Gastrocnemius medialis (tissue), 4 donors: ENCODE results near the gene SCGB1D4. TPM values are rescaled to one million over a fixed set of nuclear protein-coding genes. Genes with fewer than 3 reads are reported as not detected.

Source experiments
- ATAC-seq, 2 donors: fragments of 150-250 bp; one replicate each; pipeline ENCODE4 v1.9.1; 2016
- DNase-seq, 2 donors: peaks; one replicate each; pipeline ENCODE4 v3.0.0-alpha.2; 2019
- H3K27ac ChIP-seq, 4 donors: fragments of 200-600 bp; sonication (generic); 1 replicate in 1 of 4; 2 replicates in 3 of 4; pipeline ENCODE4 v1.5.1; 2016 to 2018; ENCODE audit warnings: mild to moderate bottlenecking in 2 of 4, moderate library complexity in 1 of 4
- H3K27me3 ChIP-seq, 3 donors: fragments of 200-600 bp; sonication (generic) in 2 of 3; 1 replicate in 1 of 3; 2 replicates in 2 of 3; pipeline versions ENCODE4 v1.5.1 to v1.6.0; 2016 to 2019; ENCODE audit warnings: mild to moderate bottlenecking in 1 of 3, moderate library complexity in 1 of 3
- H3K36me3 ChIP-seq, 2 donors: fragments of 200-600 bp; sonication (generic) in 1 of 2; one replicate each; pipeline ENCODE4 v1.5.1; 2017 to 2018
- H3K4me1 ChIP-seq, 2 donors: fragments of 200-600 bp; sonication (generic) in 1 of 2; one replicate each; pipeline ENCODE4 v1.5.1; 2016 to 2017; ENCODE audit warnings: mild to moderate bottlenecking in 2 of 2
- H3K4me3 ChIP-seq, 4 donors: fragments of 200-600 bp; sonication (generic) in 3 of 4; 1 replicate in 1 of 4; 2 replicates in 3 of 4; pipeline ENCODE4 v1.5.1; 2016 to 2019; ENCODE audit warnings: mild to moderate bottlenecking in 2 of 4
- H3K9me3 ChIP-seq, 3 donors: fragments of 200-600 bp; sonication (generic) in 2 of 3; 1 replicate in 1 of 3; 2 replicates in 2 of 3; pipeline ENCODE4 v1.5.1; 2016 to 2019
- POLR2A ChIP-seq, 2 donors: fragments of 450-650 bp; IDR thresholded peaks; one replicate each; pipeline ENCODE4 v1.6.1; 2017; ENCODE audit warnings: antibody characterized with exemption in 2 of 2, mild to moderate bottlenecking in 2 of 2, moderate library complexity in 2 of 2
- in situ Hi-C, 4 donors: fragments of 200-750 bp; cut with MboI; loops; one replicate each; pipeline versions ENCODE4 v1.15.0 to v1.8.0; 2017; ENCODE audit warnings: low sequenced_read_pairs in 4 of 4
- intact Hi-C: fragments of 100-400 bp; cut with DNase I; formaldehyde crosslinking; loops from one replicate; pipeline ENCODE4 v1.15.1; 2023; ENCODE audit warnings: low total_unique reads
- total RNA-seq, 4 donors: library from RNA; depleted of rRNA; stranded (reverse); fragments of >200 nt; gene quantifications; one replicate each; pipeline versions ENCODE4 v1.1.0 to v1.2.3, GENCODE V29; 2016
- TF ChIP-seq, protein P1 (sequence below), 5 experiments: fragments of 450-650 bp in 3 of 5; fragments of 200-600 bp in 2 of 5; sonication (generic) in 2 of 5; IDR thresholded peaks in 4 of 5; conservative IDR thresholded peaks in 1 of 5; 1 replicate in 4 of 5; 2 replicates in 1 of 5; pipeline ENCODE4 v1.5.1; 2016 to 2019; ENCODE audit warnings: antibody characterized with exemption in 5 of 5, mild to moderate bottlenecking in 3 of 5, moderate library complexity in 3 of 5

SCGB1D4 gene
- total RNA-seq, 4 donors from 2014 or later = not detected

- no peak overlapping the region for H3K4me3 ChIP-seq
- peaks cover 0 to 5% (median 0%) of the 10 kb centered on the region in 3 donors for H3K9me3 ChIP-seq
- intact Hi-C loops = loop anchor here (5.0 kb wide), 1 partner anchor 78 kb away; no protein-coding TSS in a partner anchor
- in situ Hi-C loops = loop anchor here in 2 of 4 donors (10.0 to 25.0 kb wide), 2 partner anchors 135 to 523 kb away; partner anchors contain the start of genes FEN1 (in 1 of the 2) and TMEM258 (in 1 of the 2)
- TF ChIP-seq, protein P1, sequence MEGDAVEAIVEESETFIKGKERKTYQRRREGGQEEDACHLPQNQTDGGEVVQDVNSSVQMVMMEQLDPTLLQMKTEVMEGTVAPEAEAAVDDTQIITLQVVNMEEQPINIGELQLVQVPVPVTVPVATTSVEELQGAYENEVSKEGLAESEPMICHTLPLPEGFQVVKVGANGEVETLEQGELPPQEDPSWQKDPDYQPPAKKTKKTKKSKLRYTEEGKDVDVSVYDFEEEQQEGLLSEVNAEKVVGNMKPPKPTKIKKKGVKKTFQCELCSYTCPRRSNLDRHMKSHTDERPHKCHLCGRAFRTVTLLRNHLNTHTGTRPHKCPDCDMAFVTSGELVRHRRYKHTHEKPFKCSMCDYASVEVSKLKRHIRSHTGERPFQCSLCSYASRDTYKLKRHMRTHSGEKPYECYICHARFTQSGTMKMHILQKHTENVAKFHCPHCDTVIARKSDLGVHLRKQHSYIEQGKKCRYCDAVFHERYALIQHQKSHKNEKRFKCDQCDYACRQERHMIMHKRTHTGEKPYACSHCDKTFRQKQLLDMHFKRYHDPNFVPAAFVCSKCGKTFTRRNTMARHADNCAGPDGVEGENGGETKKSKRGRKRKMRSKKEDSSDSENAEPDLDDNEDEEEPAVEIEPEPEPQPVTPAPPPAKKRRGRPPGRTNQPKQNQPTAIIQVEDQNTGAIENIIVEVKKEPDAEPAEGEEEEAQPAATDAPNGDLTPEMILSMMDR (IDR thresholded peaks at IDR 0.05 in 4 of 5, conservative IDR thresholded peaks at IDR 0.05 in 1 of 5) = no peak
- TF ChIP-seq POLR2A (IDR thresholded peaks at IDR 0.05) = no peak
- no peak for DNase-seq
- no peaks in the 10 kb centered on the region for H3K4me1 ChIP-seq
- no peaks in the 10 kb centered on the region for H3K36me3 ChIP-seq
- ATAC-seq = no peak
- H3K27me3 ChIP-seq = peaks cover 0 to 13% (median 10%) of the 10 kb centered on the region in 3 donors
- H3K27ac ChIP-seq = no peak overlapping the region
These were observed 11.1 kb upstream of the SCGB1D4 start for GRCh38 chr11:62309991-62310390.

DNA sequence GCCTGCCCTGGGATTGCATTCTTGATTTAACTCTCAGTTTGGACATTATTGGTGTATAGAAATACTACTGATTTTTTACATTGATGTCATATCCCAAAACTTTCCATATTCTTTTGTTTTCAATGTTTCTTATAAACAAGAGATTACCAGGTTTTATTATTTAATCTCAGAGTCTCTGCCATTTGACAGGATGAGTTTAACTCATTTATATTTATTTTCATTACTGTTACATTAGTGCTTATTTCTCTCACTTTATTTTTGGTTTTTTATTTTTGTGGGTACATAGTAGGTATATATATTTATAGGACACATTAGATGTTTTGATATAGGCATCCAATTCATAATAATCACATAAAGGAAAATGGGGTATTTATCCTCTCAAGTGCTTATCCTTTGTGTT is 9.1 kb upstream of the SCGB1D4 start:
- DNase-seq (no peak), ATAC-seq (no peak)
- intact Hi-C loops = no loop called here
- in situ Hi-C loops = loop anchor here in 1 of 4 donors (25.0 kb wide), 1 partner anchor 521 kb away; the partner anchor contains the start of genes FEN1 and TMEM258
- Histone ChIP-seq H3K4me3 (no peak overlapping the region), H3K4me1 (no peaks in the 10 kb centered on the region), H3K36me3 (no peaks in the 10 kb centered on the region), H3K9me3 (peaks cover 0 to 5% (median 0%) of the 10 kb centered on the region in 3 donors), H3K27ac (no peak overlapping the region), H3K27me3 (peaks cover 0 to 13% (median 10%) of the 10 kb centered on the region in 3 donors)
- TF ChIP-seq POLR2A (IDR thresholded peaks at IDR 0.05) = no peak
- TF ChIP-seq, protein P1 (IDR thresholded peaks at IDR 0.05 in 4 of 5, conservative IDR thresholded peaks at IDR 0.05 in 1 of 5) = no peak

- peaks cover 0 to 13% (median 10%) of the 10 kb centered on the region in 3 donors for H3K27me3 ChIP-seq
- no peaks in the 10 kb centered on the region for H3K4me1 ChIP-seq
- TF ChIP-seq, protein P1 (IDR thresholded peaks at IDR 0.05 in 4 of 5, conservative IDR thresholded peaks at IDR 0.05 in 1 of 5) = no peak
- TF ChIP-seq POLR2A (IDR thresholded peaks at IDR 0.05) = no peak
- peaks cover 0 to 5% (median 0%) of the 10 kb centered on the region in 3 donors for H3K9me3 ChIP-seq
- H3K4me3 ChIP-seq = no peak overlapping the region
- DNase-seq = no peak
- in situ Hi-C loops = loop anchor here in 1 of 4 donors (25.0 kb wide), 1 partner anchor 519 kb away; the partner anchor contains the start of genes FEN1 and TMEM258
- no peak for ATAC-seq
- no peaks in the 10 kb centered on the region for H3K36me3 ChIP-seq
- H3K27ac ChIP-seq = no peak overlapping the region
- intact Hi-C loops = no loop called here
These were observed 7.4 kb upstream of the SCGB1D4 start for GRCh38 chr11:62306227-62306626.

- Histone ChIP-seq H3K36me3 (no peaks in the 10 kb centered on the region), H3K9me3 (no peaks in the 10 kb centered on the region), H3K4me3 (no peak overlapping the region), H3K27ac (no peak overlapping the region), H3K4me1 (no peaks in the 10 kb centered on the region), H3K27me3 (peaks cover 0 to 3% (median 0%) of the 10 kb centered on the region in 3 donors)
- ATAC-seq = no peak
- DNase-seq = no peak
- in situ Hi-C loops = no loop called here
- no peak for TF ChIP-seq POLR2A (IDR thresholded peaks at IDR 0.05)
- TF ChIP-seq, protein P1 (IDR thresholded peaks at IDR 0.05 in 4 of 5, conservative IDR thresholded peaks at IDR 0.05 in 1 of 5) = no peak
- intact Hi-C loops = no loop called here
These were observed 3.4 kb downstream of the SCGB1D4 start for GRCh38 chr11:62295504-62295903.
